ENCODE results near the gene TMEM131. TPM values are rescaled to one million over a fixed set of nuclear protein-coding genes. Genes with fewer than 3 reads are reported as not detected.

The TMEM131 gene
- total and polyA plus RNA-seq, 10 of the 15 experiments (the other 5 are each of a cell fraction or from before 2014, with no cell fraction given): 6.0 to 48.2 (median 23.2) TPM

DNA sequence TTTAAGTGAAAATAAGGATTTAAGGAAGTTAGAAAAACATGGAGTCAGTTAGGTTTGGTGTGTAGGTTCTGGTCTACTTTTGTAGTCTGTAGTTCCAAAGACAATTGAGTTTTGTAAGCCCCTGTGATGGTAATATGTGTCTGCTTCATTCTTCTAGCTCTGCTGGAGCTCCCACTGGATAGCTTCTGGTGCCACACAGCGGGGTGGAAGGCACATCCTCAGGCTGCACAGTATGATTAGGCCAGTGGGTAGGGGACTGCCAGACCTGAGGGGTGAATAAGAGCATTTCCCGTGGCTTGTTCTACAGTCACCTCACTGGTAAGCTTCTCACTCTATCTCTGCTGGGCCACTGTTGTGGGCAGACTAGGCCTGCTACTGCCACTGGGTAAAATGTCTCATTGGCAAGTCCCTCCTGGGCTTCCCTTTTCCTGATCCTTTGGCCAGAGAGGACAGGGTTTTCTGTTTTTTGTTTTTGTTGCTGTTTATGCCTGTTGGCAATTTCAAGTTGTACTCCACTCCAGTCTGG is 44.5 kb downstream of the TMEM131 start:
- no TSS peak for BruUV-seq (replicated peaks)
- Histone ChIP-seq H3K4me3 (no peak overlapping the region), H3K27me3 (replicated peaks in 1 of 2; ENCODE audit: control insufficient read depth in 2 of 2, insufficient read depth in 2 of 2, low read length in 1 of 2) (no peaks in the 10 kb centered on the region), H3K36me3 (ENCODE audit: control insufficient read depth in 2 of 2, insufficient read depth in 2 of 2, low read length in 1 of 2) (no peaks in the 10 kb centered on the region; a peak in 1 of 4 replicates), H4K20me1 (ENCODE audit: control insufficient read depth, insufficient read depth) (peaks cover 2% of the 10 kb centered on the region; the same call in 1 of the 2 replicates), H3K9ac (ENCODE audit: control insufficient read depth, insufficient read depth, low read length) (no peak overlapping the region; the same call in 1 of the 2 replicates), H3K9me3 (replicated peaks; ENCODE audit: control insufficient read depth, insufficient read depth, low read length) (peaks cover 4% of the 10 kb centered on the region; the same call in 2 of the 3 replicates), H3K4me1 (ENCODE audit: control insufficient read depth, insufficient read depth, low read length) (peaks cover 38% of the 10 kb centered on the region), H3K79me2 (ENCODE audit: control insufficient read depth, insufficient read depth, low read length) (peaks cover 63% of the 10 kb centered on the region), H3K4me2 (ENCODE audit: control insufficient read depth, insufficient read depth) (peak overlapping the region; percentile 49; the same call in 1 of the 2 replicates), H3K27ac (ENCODE audit: control insufficient read depth, insufficient read depth) (peak overlapping the region; percentile 24), H2AFZ (ENCODE audit: control insufficient read depth, low read depth, low read length) (no peak overlapping the region)
- ATAC-seq (peak; percentile 83), DNase-seq (ENCODE audit: low read depth, low spot score) (no peak), FAIRE-seq (no peak)
- ChIA-PET POLR2A (interaction anchor here (0.6 to 2.3 kb wide), 7 partner anchors 15 to 64 kb away, joined by 3 to 10 read pairs (median 3); no protein-coding TSS in a partner anchor), RAD21 (ENCODE audit: unreplicated experiment) (interaction anchor here (1.1 to 4.9 kb wide), 14 partner anchors 11 to 145 kb away, joined by 3 to 28 read pairs (median 6); no protein-coding TSS in a partner anchor), CTCF (interaction anchor here (1.0 to 4.2 kb wide), 3 partner anchors 15 to 144 kb away, joined by 3 to 13 read pairs (median 3); no protein-coding TSS in a partner anchor), SMC1A (ENCODE audit: uncharacterized antibody, unreplicated experiment) (interaction anchor here (0.8 to 6.2 kb wide), 15 partner anchors 8 to 536 kb away, joined by 3 to 36 read pairs (median 5); no protein-coding TSS in a partner anchor)
- intact Hi-C loops (cut with micrococcal nuclease; ENCODE audit: unreplicated experiment) (loop anchor here (2.0 to 10.0 kb wide), 2 partner anchors 42 to 434 kb away; no protein-coding TSS in a partner anchor), in situ Hi-C loops (cut with MboI) (no loop called here)
- 3% methylated on average over 2 of the region's 2 CpGs for WGBS (ENCODE audit: insufficient coverage, insufficient replicate concordance, low lambda C conversion rate, missing lambda C conversion rate)
- TF ChIP-seq BHLHE40 (IDR thresholded peaks at IDR 0.05; ENCODE audit: borderline replicate concordance in 1 of 2, low read depth in 2 of 2, low read length in 1 of 2) (no peak), CTCF (IDR thresholded peaks at IDR 0.05 in 2 of 3, conservative IDR thresholded peaks at IDR 0.05 in 1 of 3; ENCODE audit: control insufficient read depth in 2 of 3, extremely low read depth in 1 of 3, insufficient read depth in 1 of 3, low read depth in 3 of 3, low read length in 3 of 3) (no peak), IKZF1 (conservative IDR thresholded peaks at IDR 0.05) (no peak), EZH2 (IDR thresholded peaks at IDR 0.05; ENCODE audit: borderline replicate concordance, control insufficient read depth, low read depth, low read length) (no peak), SIN3A (IDR thresholded peaks at IDR 0.05; ENCODE audit: low read depth, low read length) (no peak), SMAD5 (IDR thresholded peaks at IDR 0.05; ENCODE audit: low read depth) (no peak), RCOR1 (conservative IDR thresholded peaks at IDR 0.05; ENCODE audit: low read depth, low read length) (no peak), RELA (IDR thresholded peaks at IDR 0.05; ENCODE audit: borderline replicate concordance, partially characterized antibody) (no peak), SUZ12 (IDR thresholded peaks at IDR 0.05; ENCODE audit: unreplicated experiment) (no peak), IRF3 (IDR thresholded peaks at IDR 0.05) (no peak)
- TF ChIP-seq, protein P1, sequence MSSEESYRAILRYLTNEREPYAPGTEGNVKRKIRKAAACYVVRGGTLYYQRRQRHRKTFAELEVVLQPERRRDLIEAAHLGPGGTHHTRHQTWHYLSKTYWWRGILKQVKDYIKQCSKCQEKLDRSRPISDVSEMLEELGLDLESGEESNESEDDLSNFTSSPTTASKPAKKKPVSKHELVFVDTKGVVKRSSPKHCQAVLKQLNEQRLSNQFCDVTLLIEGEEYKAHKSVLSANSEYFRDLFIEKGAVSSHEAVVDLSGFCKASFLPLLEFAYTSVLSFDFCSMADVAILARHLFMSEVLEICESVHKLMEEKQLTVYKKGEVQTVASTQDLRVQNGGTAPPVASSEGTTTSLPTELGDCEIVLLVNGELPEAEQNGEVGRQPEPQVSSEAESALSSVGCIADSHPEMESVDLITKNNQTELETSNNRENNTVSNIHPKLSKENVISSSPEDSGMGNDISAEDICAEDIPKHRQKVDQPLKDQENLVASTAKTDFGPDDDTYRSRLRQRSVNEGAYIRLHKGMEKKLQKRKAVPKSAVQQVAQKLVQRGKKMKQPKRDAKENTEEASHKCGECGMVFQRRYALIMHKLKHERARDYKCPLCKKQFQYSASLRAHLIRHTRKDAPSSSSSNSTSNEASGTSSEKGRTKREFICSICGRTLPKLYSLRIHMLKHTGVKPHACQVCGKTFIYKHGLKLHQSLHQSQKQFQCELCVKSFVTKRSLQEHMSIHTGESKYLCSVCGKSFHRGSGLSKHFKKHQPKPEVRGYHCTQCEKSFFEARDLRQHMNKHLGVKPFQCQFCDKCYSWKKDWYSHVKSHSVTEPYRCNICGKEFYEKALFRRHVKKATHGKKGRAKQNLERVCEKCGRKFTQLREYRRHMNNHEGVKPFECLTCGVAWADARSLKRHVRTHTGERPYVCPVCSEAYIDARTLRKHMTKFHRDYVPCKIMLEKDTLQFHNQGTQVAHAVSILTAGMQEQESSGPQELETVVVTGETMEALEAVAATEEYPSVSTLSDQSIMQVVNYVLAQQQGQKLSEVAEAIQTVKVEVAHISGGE (CRISPR knock-in tag; IDR thresholded peaks at IDR 0.05): no peak
- TF ChIP-seq, protein P2, sequence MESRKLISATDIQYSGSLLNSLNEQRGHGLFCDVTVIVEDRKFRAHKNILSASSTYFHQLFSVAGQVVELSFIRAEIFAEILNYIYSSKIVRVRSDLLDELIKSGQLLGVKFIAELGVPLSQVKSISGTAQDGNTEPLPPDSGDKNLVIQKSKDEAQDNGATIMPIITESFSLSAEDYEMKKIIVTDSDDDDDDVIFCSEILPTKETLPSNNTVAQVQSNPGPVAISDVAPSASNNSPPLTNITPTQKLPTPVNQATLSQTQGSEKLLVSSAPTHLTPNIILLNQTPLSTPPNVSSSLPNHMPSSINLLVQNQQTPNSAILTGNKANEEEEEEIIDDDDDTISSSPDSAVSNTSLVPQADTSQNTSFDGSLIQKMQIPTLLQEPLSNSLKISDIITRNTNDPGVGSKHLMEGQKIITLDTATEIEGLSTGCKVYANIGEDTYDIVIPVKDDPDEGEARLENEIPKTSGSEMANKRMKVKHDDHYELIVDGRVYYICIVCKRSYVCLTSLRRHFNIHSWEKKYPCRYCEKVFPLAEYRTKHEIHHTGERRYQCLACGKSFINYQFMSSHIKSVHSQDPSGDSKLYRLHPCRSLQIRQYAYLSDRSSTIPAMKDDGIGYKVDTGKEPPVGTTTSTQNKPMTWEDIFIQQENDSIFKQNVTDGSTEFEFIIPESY (IDR thresholded peaks at IDR 0.05): no peak

All from GM12878 (cell line).